IMR-90 (cell line): ENCODE results near the gene LRSAM1.

Experiments
- CEBPB ChIP-seq: IDR thresholded peaks from 2 replicates; pipeline ENCODE4 v1.6.1; 2012; ENCODE audit warnings: low read depth, low read length, improper control_type of control experiment
- RAD21 ChIP-seq: IDR thresholded peaks from 2 replicates; pipeline ENCODE4 v1.6.1; 2012; ENCODE audit warnings: low read length, improper control_type of control experiment

DNA sequence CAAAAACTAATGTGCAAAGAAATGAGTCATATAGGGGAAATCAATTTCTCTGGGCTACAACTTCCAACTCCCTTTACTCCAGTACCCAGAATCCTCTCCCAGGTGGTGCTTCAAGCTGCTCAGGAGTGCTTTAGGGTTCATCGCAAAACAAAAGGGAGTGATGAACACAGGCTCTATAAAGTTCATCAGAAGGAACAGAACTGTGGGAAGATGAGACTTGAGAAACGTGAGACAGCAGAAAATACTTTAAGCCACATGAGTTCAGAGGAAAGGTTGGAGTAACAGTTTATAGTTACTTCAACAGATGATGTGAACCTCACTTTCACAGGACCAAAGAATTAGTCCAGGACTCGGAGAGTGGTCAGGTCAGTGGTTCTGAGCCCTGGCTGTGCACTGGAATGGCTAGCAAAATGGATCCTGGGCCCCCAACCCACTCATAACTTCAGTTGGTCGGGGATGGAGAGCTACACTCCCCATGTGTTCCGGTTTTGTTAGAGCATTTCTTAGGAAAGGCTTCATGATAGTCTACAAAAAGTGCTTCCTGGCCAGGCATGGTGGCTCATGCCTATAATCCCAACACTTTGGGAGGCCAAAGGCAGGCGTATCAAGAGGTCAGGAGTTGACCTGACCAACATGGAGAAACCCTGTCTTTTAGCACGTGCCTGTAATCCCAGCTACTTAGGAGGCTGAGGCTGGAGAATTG is 4.4 kb upstream of the LRSAM1 start:
- TF ChIP-seq RAD21, result no peak
- no peak for TF ChIP-seq CEBPB
